HepG2 (cell line): ENCODE results near the gene H2AZ2. TPM values are rescaled to one million over a fixed set of nuclear protein-coding genes. Genes with fewer than 3 reads are reported as not detected.

ENCODE experiments used
- ATRX ChIP-seq: sonication (generic); formaldehyde crosslinking; IDR thresholded peaks from 2 replicates; pipeline ENCODE4 v1.4.0; 2020; ENCODE audit warnings: missing genetic modification reagents, borderline replicate concordance
- CENPT ChIP-seq: sonication (generic); formaldehyde crosslinking; IDR thresholded peaks from 2 replicates; pipeline ENCODE4 v1.8.0; 2022; ENCODE audit warnings: low read depth, mild to moderate bottlenecking, moderate library complexity, missing genetic modification reagents
- E2F5 ChIP-seq: sonication (generic); formaldehyde crosslinking; conservative IDR thresholded peaks from 2 replicates; pipeline ENCODE4 v1.4.0; 2020; ENCODE audit warnings: missing genetic modification reagents
- GABPB1 ChIP-seq: IDR thresholded peaks from 2 replicates; pipeline ENCODE4 v1.6.1; 2016; ENCODE audit warnings: mild to moderate bottlenecking, missing genetic modification reagents, moderate library complexity, missing compliant biosample characterization
- KLF12 ChIP-seq: sonication (generic); formaldehyde crosslinking; IDR thresholded peaks from 2 replicates; pipeline ENCODE4 v1.4.0; 2020; ENCODE audit warnings: missing genetic modification reagents, borderline replicate concordance
- MTA1 ChIP-seq: sonication (generic); formaldehyde crosslinking; IDR thresholded peaks from 2 replicates; pipeline ENCODE4 v1.4.0; 2020; ENCODE audit warnings: missing genetic modification reagents, mild to moderate bottlenecking, borderline replicate concordance
- NR2F2 ChIP-seq: IDR thresholded peaks from 2 replicates; pipeline ENCODE4 v1.6.1; 2012; ENCODE audit warnings: low read depth, inconsistent platforms, borderline replicate concordance
- PHF5A ChIP-seq: IDR thresholded peaks from one replicate; pipeline ENCODE4 v1.6.1; 2018; ENCODE audit warnings: low read depth, missing genetic modification reagents; ENCODE audit not compliant: unreplicated experiment
- POLR2G ChIP-seq: fragments of 200-400 bp; formaldehyde crosslinking; IDR thresholded peaks from 2 replicates; pipeline ENCODE4 v1.6.1; 2018; ENCODE audit warnings: mild to moderate bottlenecking, low read depth, low read length, moderate library complexity
- SIN3A ChIP-seq: IDR thresholded peaks from 2 replicates; pipeline ENCODE4 v1.6.1; 2011; ENCODE audit warnings: low read depth, mild to moderate bottlenecking, control low read depth, low read length, borderline replicate concordance
- TAF1 ChIP-seq: sonication (generic); formaldehyde crosslinking; IDR thresholded peaks from 2 replicates; pipeline ENCODE4 v1.4.0; 2020; ENCODE audit warnings: missing genetic modification reagents
- THAP7 ChIP-seq: sonication (generic); formaldehyde crosslinking; IDR thresholded peaks from 2 replicates; pipeline ENCODE4 v1.8.1; 2023; ENCODE audit warnings: mild to moderate bottlenecking, missing genetic modification reagents
- THAP9 ChIP-seq: sonication (generic); formaldehyde crosslinking; IDR thresholded peaks from 2 replicates; pipeline ENCODE4; 2020; ENCODE audit warnings: missing genetic modification reagents, mild to moderate bottlenecking, borderline replicate concordance
- TP53 ChIP-seq: sonication (generic); formaldehyde crosslinking; conservative IDR thresholded peaks from 2 replicates; pipeline ENCODE4 v1.4.0; 2020; ENCODE audit warnings: missing genetic modification reagents
- ZFP91 ChIP-seq: sonication (generic); formaldehyde crosslinking; IDR thresholded peaks from 2 replicates; pipeline ENCODE4 v1.9.0; 2022; ENCODE audit warnings: missing genetic modification reagents, mild to moderate bottlenecking, borderline replicate concordance
- ZNF136 ChIP-seq: sonication (generic); formaldehyde crosslinking; IDR thresholded peaks from 2 replicates; pipeline ENCODE4 v1.8.1; 2022; ENCODE audit warnings: low read depth, mild to moderate bottlenecking, moderate library complexity, missing genetic modification reagents
- ZNF253 ChIP-seq: sonication (generic); formaldehyde crosslinking; IDR thresholded peaks from 2 replicates; pipeline ENCODE4 v1.8.0; 2022; ENCODE audit warnings: mild to moderate bottlenecking, missing genetic modification reagents, borderline replicate concordance
- ZNF546 ChIP-seq: sonication (generic); formaldehyde crosslinking; conservative IDR thresholded peaks from 2 replicates; pipeline ENCODE4 v1.8.1; 2023; ENCODE audit warnings: mild to moderate bottlenecking, missing genetic modification reagents
- ZNF564 ChIP-seq: sonication (generic); formaldehyde crosslinking; IDR thresholded peaks from 2 replicates; pipeline ENCODE4 v1.8.1; 2023; ENCODE audit warnings: mild to moderate bottlenecking, missing genetic modification reagents
- ZNF710 ChIP-seq: sonication (generic); formaldehyde crosslinking; IDR thresholded peaks from 2 replicates; pipeline ENCODE4 v1.5.0; 2020; ENCODE audit warnings: mild to moderate bottlenecking, missing genetic modification reagents, borderline replicate concordance
- ZNF776 ChIP-seq: sonication (generic); formaldehyde crosslinking; IDR thresholded peaks from 2 replicates; pipeline ENCODE4 v1.4.0; 2020; ENCODE audit warnings: mild to moderate bottlenecking, missing genetic modification reagents
- polyA plus RNA-seq, 8 experiments: library from polyadenylated mRNA; depleted of rRNA in 3 of 8; stranded (reverse) in 7 of 8; unstranded in 1 of 8; fragments of >200 nt; fragmentation: Illumina TruSeq in 4 of 8; extraction: Trizol in 4 of 8; gene quantifications; 2 replicates each; pipeline versions ENCODE4 v1.2.1 to v1.2.3, GENCODE V29; 2011 to 2016; ENCODE audit warnings: low read depth in 4 of 8, missing spikeins in 1 of 8, mixed read lengths in 1 of 8; ENCODE audit not compliant: insufficient read depth in 1 of 8
- total RNA-seq, 5 experiments: library from RNA; depleted of rRNA; stranded (reverse); fragments of >200 nt; fragmentation: Illumina TruSeq; extraction: Trizol; gene quantifications; 2 replicates each; pipeline ENCODE4 v1.2.3, GENCODE V29; 2016; ENCODE audit warnings: low read depth in 1 of 5

Gene H2AZ2
- total and polyA plus RNA-seq, 2 of the 13 experiments (the other 11 are each of a cell fraction or from before 2014, with no cell fraction given) = 121 to 223 TPM

GRCh38 chr7:44847920-44848634 is at the start of gene H2AZ2 (continued):
- no peak for TF ChIP-seq ZNF710 (CRISPR knock-in tag)
- 0 out of 2 replicates have a peak, but pooled peaks have one; percentile 69 for TF ChIP-seq TP53 (CRISPR knock-in tag)
- no peak; the same call in 1 of the 2 replicates for TF ChIP-seq ZNF136 (CRISPR knock-in tag)
- no peak for TF ChIP-seq PHF5A (CRISPR knock-in tag)
- TF ChIP-seq ZNF253 (CRISPR knock-in tag) = no peak
- TF ChIP-seq THAP9 (CRISPR knock-in tag) = no peak; the same call in 1 of the 2 replicates
- TF ChIP-seq ATRX = no peak
- peak; percentile 77 for TF ChIP-seq GABPB1 (CRISPR knock-in tag)
- TF ChIP-seq ZFP91 (CRISPR knock-in tag) = peak; percentile 12
- peak; percentile 85 for TF ChIP-seq E2F5 (CRISPR knock-in tag)
- no peak for TF ChIP-seq THAP7 (CRISPR knock-in tag)
- peak; percentile 57; the same call in 1 of the 2 replicates for TF ChIP-seq TAF1 (CRISPR knock-in tag)
- TF ChIP-seq MTA1 (CRISPR knock-in tag) = 0 out of 2 replicates have a peak, but pooled peaks have one; percentile 8
- no peak; the same call in none of the 2 replicates for TF ChIP-seq ZNF776 (CRISPR knock-in tag)
- peak; percentile 72; the same call in 1 of the 2 replicates for TF ChIP-seq SIN3A
- TF ChIP-seq CENPT = no peak
- TF ChIP-seq KLF12 = no peak
- TF ChIP-seq NR2F2 = no peak
- no peak; the same call in 1 of the 2 replicates for TF ChIP-seq ZNF564 (CRISPR knock-in tag)
- peak; percentile 81; the same call in 1 of the 2 replicates for TF ChIP-seq ZNF546 (CRISPR knock-in tag)
- TF ChIP-seq POLR2G = peak; percentile 75
